Measurements from ENCODE around the gene ANO10.

Gene ANO10

DNA sequence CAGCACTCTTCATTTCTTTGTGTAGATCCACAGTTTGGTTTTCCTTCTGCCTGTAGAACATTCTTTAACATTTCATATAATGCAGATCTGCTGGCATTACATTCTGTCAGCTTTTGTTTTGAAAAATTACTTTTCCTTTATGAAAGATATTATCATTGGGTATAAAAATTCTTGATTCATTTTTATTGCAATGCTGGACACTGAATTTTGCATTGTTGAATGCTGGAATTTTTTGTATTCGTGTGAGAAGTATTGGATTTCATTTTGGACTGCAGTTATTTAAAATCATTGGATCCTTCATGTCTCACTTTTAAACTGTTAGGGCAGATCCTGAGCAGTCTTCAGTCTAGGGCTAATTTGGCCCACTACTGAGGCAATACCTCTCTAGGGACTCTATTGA is 268.4 kb downstream of the ANO10 start:
- DNase-seq (ENCODE audit: low spot score), result no peak
- in situ Hi-C loops (cut with MboI; ENCODE audit: low sequenced_read_pairs, unreplicated experiment), result no loop called here
- no peak for TF ChIP-seq CTCF (IDR thresholded peaks at IDR 0.05; ENCODE audit: borderline replicate concordance, control extremely low read depth, extremely low read depth, insufficient read depth, missing control alignments)

- no peak for TF ChIP-seq CTCF (IDR thresholded peaks at IDR 0.05; ENCODE audit: borderline replicate concordance, control extremely low read depth, extremely low read depth, insufficient read depth, missing control alignments)
These were observed 272.1 kb downstream of the ANO10 start for GRCh38 chr3:43349716-43350115.

GRCh38 chr3:43348852-43349574 is 272.8 kb downstream of the ANO10 start:
- TF ChIP-seq CTCF (IDR thresholded peaks at IDR 0.05; ENCODE audit: borderline replicate concordance, control extremely low read depth, extremely low read depth, insufficient read depth, missing control alignments), result no peak
- no peak for DNase-seq (ENCODE audit: low spot score)
- in situ Hi-C loops (cut with MboI; ENCODE audit: low sequenced_read_pairs, unreplicated experiment), result no loop called here

More at GRCh38 chr3:43349716-43350115, 272.1 kb downstream of the ANO10 start:
- DNase-seq (ENCODE audit: low spot score), result no peak
- in situ Hi-C loops (cut with MboI; ENCODE audit: low sequenced_read_pairs, unreplicated experiment), result no loop called here

- in situ Hi-C loops (cut with MboI; ENCODE audit: low sequenced_read_pairs, unreplicated experiment), result no loop called here
- no peak for DNase-seq (ENCODE audit: low spot score)
- no peak for TF ChIP-seq CTCF (IDR thresholded peaks at IDR 0.05; ENCODE audit: borderline replicate concordance, control extremely low read depth, extremely low read depth, insufficient read depth, missing control alignments)
These were observed 273.5 kb downstream of the ANO10 start for GRCh38 chr3:43348350-43348749.

DNA sequence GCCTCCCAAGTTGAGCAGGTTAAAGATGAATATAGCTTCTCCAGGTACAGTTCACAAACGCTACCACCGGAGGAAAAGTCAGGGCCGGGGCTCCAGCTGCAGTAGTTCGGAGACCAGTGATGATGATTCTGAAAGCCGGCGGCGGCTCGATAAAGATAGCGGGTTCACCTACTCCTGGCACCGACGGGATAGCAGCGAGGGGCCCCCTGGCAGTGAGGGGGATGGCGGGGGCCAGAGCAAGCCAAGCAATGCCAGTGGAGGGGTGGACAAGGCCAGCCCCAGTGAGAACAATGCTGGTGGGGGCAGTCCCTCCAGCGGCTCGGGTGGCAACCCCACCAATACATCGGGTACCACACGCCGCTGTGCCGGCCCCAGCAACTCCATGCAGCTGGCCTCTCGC is 274.0 kb downstream of the ANO10 start:
- no peak for TF ChIP-seq CTCF (IDR thresholded peaks at IDR 0.05; ENCODE audit: borderline replicate concordance, control extremely low read depth, extremely low read depth, insufficient read depth, missing control alignments)
- no peak for DNase-seq (ENCODE audit: low spot score)
- in situ Hi-C loops (cut with MboI; ENCODE audit: low sequenced_read_pairs, unreplicated experiment), result no loop called here

- TF ChIP-seq CTCF (IDR thresholded peaks at IDR 0.05; ENCODE audit: borderline replicate concordance, control extremely low read depth, extremely low read depth, insufficient read depth, missing control alignments), result no peak
- in situ Hi-C loops (cut with MboI; ENCODE audit: low sequenced_read_pairs, unreplicated experiment), result no loop called here
These were observed 274.6 kb downstream of the ANO10 start for GRCh38 chr3:43346978-43347749.

More at GRCh38 chr3:43346978-43347749, 274.6 kb downstream of the ANO10 start:
- DNase-seq (ENCODE audit: low spot score), result no peak
